PC-9 (cell line): Measurements from ENCODE around the gene PWP1.

Experiments
- EZH2 ChIP-seq: fragments of 200-600 bp; sonication (generic); IDR thresholded peaks from 2 replicates; pipeline ENCODE4 v1.8.0; 2017; ENCODE audit warnings: antibody characterized with exemption, low read depth
- TF ChIP-seq, protein P1 (sequence below): fragments of 200-600 bp; sonication (generic); conservative IDR thresholded peaks from 2 replicates; pipeline ENCODE4 v1.6.1; 2017; ENCODE audit warnings: mixed run types, antibody characterized with exemption, mild to moderate bottlenecking, moderate library complexity

DNA sequence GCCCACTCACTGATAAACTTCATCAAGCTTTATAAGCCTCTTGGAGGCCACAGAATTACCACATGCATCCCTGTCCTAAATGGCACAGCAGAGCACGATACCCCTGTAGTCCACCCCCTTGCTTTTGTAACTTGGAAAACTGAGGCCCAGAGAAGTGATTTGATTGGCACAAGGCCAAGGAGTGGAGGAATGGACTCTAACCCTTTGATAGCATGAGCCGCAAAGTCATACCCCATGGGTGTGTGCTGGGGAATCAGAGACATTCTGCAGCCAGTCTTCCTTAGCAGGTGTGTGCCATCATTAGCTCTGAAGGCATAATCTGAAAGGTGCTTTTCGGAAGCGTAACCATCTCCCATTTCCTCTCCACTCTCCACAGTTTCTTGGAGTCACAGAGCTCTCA is 28.5 kb upstream of the PWP1 start:
- TF ChIP-seq, protein P1, sequence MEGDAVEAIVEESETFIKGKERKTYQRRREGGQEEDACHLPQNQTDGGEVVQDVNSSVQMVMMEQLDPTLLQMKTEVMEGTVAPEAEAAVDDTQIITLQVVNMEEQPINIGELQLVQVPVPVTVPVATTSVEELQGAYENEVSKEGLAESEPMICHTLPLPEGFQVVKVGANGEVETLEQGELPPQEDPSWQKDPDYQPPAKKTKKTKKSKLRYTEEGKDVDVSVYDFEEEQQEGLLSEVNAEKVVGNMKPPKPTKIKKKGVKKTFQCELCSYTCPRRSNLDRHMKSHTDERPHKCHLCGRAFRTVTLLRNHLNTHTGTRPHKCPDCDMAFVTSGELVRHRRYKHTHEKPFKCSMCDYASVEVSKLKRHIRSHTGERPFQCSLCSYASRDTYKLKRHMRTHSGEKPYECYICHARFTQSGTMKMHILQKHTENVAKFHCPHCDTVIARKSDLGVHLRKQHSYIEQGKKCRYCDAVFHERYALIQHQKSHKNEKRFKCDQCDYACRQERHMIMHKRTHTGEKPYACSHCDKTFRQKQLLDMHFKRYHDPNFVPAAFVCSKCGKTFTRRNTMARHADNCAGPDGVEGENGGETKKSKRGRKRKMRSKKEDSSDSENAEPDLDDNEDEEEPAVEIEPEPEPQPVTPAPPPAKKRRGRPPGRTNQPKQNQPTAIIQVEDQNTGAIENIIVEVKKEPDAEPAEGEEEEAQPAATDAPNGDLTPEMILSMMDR, result no peak
- TF ChIP-seq EZH2, result no peak
